CD4-positive, alpha-beta T cell (primary cell): ENCODE measurements around the gene STX1A. TPM values are rescaled to one million over a fixed set of nuclear protein-coding genes. Genes with fewer than 3 reads are reported as not detected.
A peak's percentile ranks its signal among the peaks of the same experiment; 100 is the strongest.

Source experiments
- ATAC-seq: fragments of 200-7000 bp; cut with Tn5 transposase; one replicate; pipeline ENCODE4 v1.10.0; 2022; ENCODE audit warnings: mild to moderate bottlenecking; ENCODE audit not compliant: poor library complexity
- CTCF ChIA-PET: fragments of 350-600 bp; sonication (Branson Sonifier 250); formaldehyde crosslinking; loops from one replicate; lab custom pipeline; 2021; ENCODE audit warnings: antibody characterized with exemption, inconsistent platforms; lab: Charles Lee
- POLR2A ChIA-PET: fragments of 350-600 bp; sonication (Branson Sonifier 250); formaldehyde crosslinking; loops from one replicate; lab custom pipeline; 2021; ENCODE audit warnings: antibody characterized with exemption, inconsistent platforms; lab: Charles Lee
- DNase-seq, 14 experiments: peaks; one replicate each; pipeline ENCODE4 v3.0.0-alpha.2; 2013 to 2020; ENCODE audit warnings: mixed read lengths in 2 of 14
- H3K27ac ChIP-seq, 2 donors: one replicate each; pipeline versions ENCODE4 v1.5.1 to v1.7.0; 2013; ENCODE audit warnings: low read length in 2 of 2, low read depth in 1 of 2, mild to moderate bottlenecking in 1 of 2
- H3K27me3 ChIP-seq, 2 experiments: 1 replicate in 1 of 2; 2 replicates in 1 of 2; pipeline versions ENCODE4 v1.6.1 to v1.7.0; 2013; ENCODE audit warnings: low read length in 2 of 2, control low read depth in 1 of 2, mild to moderate bottlenecking in 1 of 2, moderate library complexity in 1 of 2; ENCODE audit not compliant: insufficient read depth in 2 of 2, control insufficient read depth in 1 of 2
- H3K36me3 ChIP-seq: one replicate; pipeline ENCODE4 v1.6.1; 2013; ENCODE audit warnings: low read length, control low read depth; ENCODE audit not compliant: insufficient read depth
- H3K4me1 ChIP-seq: one replicate; pipeline ENCODE4 v1.6.1; 2013; ENCODE audit warnings: low read length, control low read depth; ENCODE audit not compliant: insufficient read depth
- H3K4me3 ChIP-seq: one replicate; pipeline ENCODE4 v1.5.1; 2013; ENCODE audit warnings: mild to moderate bottlenecking, low read length, moderate library complexity
- H3K9me3 ChIP-seq, 2 experiments: 1 replicate in 1 of 2; 2 replicates in 1 of 2; pipeline versions ENCODE4 v1.6.1 to v1.7.0; 2013; ENCODE audit warnings: low read length in 2 of 2, mild to moderate bottlenecking in 2 of 2, control low read depth in 1 of 2, moderate library complexity in 1 of 2; ENCODE audit not compliant: control insufficient read depth in 1 of 2, insufficient read depth in 1 of 2
- H3K27ac Mint-ChIP-seq: one replicate; pipeline ENCODE4 v1.8.0; 2020; ENCODE audit warnings: mixed read lengths
- H3K27me3 Mint-ChIP-seq: one replicate; pipeline ENCODE4 v1.8.0; 2021; ENCODE audit warnings: mixed read lengths
- H3K36me3 Mint-ChIP-seq: one replicate; pipeline ENCODE4 v1.8.0; 2021; ENCODE audit warnings: low read depth, mixed read lengths
- H3K4me1 Mint-ChIP-seq: one replicate; pipeline ENCODE4 v1.8.0; 2021; ENCODE audit warnings: low read depth, mixed read lengths
- H3K4me3 Mint-ChIP-seq: one replicate; pipeline ENCODE4 v1.8.0; 2020; ENCODE audit warnings: mild to moderate bottlenecking, mixed read lengths
- H3K9me3 Mint-ChIP-seq: one replicate; pipeline ENCODE4 v1.8.0; 2020; ENCODE audit warnings: mixed read lengths
- intact Hi-C, 2 experiments: fragments of 100-400 bp; cut with DNase I in 1 of 2; cut with micrococcal nuclease in 1 of 2; formaldehyde crosslinking; loops; one replicate each; pipeline versions ENCODE4 v1.15.1 to v1.9.0; 2023 to 2025; cut with DNase I, micrococcal nuclease
- total RNA-seq, 174 experiments: library from RNA in 2 of 174; stranded (reverse) in 2 of 174; gene quantifications; one replicate each; pipeline ENCODE4 v1.2.3 and lab custom pipeline; 2021 to 2026
- TF ChIP-seq, protein P1 (sequence below): fragments of 200-600 bp; IDR thresholded peaks from one replicate; pipeline ENCODE4 v1.8.0; 2022; ENCODE audit warnings: antibody characterized with exemption, mild to moderate bottlenecking

Gene STX1A
- total RNA-seq, 2 experiments from 2014 or later = 15.5 to 20.7 TPM

GRCh38 chr7:73685311-73685710 is 34.2 kb downstream of the STX1A start:
- H3K36me3 Mint-ChIP-seq = peaks cover 67% of the 10 kb centered on the region
- H3K4me1 Mint-ChIP-seq = peaks cover 40% of the 10 kb centered on the region
- no peaks in the 10 kb centered on the region for H3K9me3 ChIP-seq
- no peak for ATAC-seq
- H3K27me3 Mint-ChIP-seq = no peaks in the 10 kb centered on the region
- TF ChIP-seq, protein P1, sequence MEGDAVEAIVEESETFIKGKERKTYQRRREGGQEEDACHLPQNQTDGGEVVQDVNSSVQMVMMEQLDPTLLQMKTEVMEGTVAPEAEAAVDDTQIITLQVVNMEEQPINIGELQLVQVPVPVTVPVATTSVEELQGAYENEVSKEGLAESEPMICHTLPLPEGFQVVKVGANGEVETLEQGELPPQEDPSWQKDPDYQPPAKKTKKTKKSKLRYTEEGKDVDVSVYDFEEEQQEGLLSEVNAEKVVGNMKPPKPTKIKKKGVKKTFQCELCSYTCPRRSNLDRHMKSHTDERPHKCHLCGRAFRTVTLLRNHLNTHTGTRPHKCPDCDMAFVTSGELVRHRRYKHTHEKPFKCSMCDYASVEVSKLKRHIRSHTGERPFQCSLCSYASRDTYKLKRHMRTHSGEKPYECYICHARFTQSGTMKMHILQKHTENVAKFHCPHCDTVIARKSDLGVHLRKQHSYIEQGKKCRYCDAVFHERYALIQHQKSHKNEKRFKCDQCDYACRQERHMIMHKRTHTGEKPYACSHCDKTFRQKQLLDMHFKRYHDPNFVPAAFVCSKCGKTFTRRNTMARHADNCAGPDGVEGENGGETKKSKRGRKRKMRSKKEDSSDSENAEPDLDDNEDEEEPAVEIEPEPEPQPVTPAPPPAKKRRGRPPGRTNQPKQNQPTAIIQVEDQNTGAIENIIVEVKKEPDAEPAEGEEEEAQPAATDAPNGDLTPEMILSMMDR = no peak
- intact Hi-C loops = no loop called here
- peak overlapping the region; percentile 75 for H3K4me3 Mint-ChIP-seq
- DNase-seq = no peak
- peaks cover 39% of the 10 kb centered on the region for H3K4me1 ChIP-seq
- peaks cover 37% of the 10 kb centered on the region for H3K36me3 ChIP-seq
- H3K4me3 ChIP-seq = no peak overlapping the region
- CTCF ChIA-PET = interaction anchor here (1.3 kb wide), 1 partner anchor 49 kb away, joined by 3 read pairs; no protein-coding TSS in a partner anchor
- no peak overlapping the region for H3K27ac ChIP-seq
- no peaks in the 10 kb centered on the region for H3K27me3 ChIP-seq
- H3K9me3 Mint-ChIP-seq = no peaks in the 10 kb centered on the region
- no peak overlapping the region for H3K27ac Mint-ChIP-seq
- POLR2A ChIA-PET = no interaction called here

DNA sequence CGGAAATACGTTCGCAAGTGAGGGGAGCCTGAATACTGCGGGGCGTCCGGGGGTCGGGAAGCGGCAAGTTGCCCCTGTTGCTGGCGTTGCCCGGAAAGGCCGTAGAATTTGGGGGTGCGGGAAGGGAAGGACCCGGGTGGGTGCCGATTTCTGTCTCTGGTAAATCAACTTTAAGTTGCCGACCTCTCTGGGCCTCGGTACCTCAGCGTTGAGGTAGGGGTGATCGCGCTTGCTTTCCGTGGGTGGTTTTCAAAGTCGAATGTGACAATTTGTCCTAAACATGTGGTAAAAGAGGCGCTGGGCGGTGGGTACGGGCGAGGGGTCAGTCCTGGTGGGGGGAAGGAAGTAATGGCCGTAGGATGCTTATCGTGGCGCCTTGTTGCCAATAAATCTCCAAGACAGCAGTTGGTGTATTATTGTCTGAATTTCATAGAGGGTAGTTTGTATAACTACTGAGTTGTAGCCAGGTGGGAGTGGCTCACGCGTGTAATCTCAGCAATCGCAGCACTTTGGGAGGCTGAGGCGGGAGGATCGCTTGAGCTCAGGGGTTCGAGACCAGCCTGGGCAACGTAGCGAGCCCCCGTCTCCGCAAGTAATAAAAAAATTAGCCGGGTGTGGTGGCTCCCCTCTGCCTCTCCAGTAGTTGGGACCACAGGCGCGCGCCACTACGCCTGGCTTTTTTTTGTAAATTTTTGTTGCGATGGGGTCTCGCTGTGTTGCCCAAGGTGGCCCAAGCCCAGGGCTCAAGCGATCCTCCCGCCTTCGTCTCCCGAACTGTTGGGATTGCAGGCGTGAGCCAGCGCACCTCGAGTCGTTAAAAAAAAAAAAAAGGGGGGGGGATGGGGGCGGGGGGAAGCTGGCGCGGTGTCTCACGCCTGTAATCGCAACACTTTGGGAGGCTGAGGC is 35.4 kb downstream of the STX1A start:
- intact Hi-C loops = loop anchor here (1.0 to 2.0 kb wide), 4 partner anchors 17 to 105 kb away; partner anchors contain the start of genes TBL2 (in 1 of the 2) and VPS37D (in 1 of the 2)
- peak overlapping the region; percentile 92 for H3K27ac Mint-ChIP-seq
- peaks cover 35% of the 10 kb centered on the region for H3K4me1 Mint-ChIP-seq
- Histone ChIP-seq H3K36me3 (peaks cover 33% of the 10 kb centered on the region), H3K4me1 (peaks cover 39% of the 10 kb centered on the region), H3K4me3 (peak overlapping the region; percentile 71), H3K9me3 (no peaks in the 10 kb centered on the region), H3K27ac (peak overlapping the region; percentile 69 to 82), H3K27me3 (no peaks in the 10 kb centered on the region)
- peaks cover 56% of the 10 kb centered on the region for H3K36me3 Mint-ChIP-seq
- ChIA-PET CTCF (interaction anchor here (1.3 kb wide), 1 partner anchor 50 kb away, joined by 3 read pairs; no protein-coding TSS in a partner anchor), POLR2A (interaction anchor here (1.0 kb wide), 1 partner anchor 16 kb away, joined by 4 read pairs; no protein-coding TSS in a partner anchor)
- DNase-seq = peak in 1 of 14 experiments; percentile 28
- peak; percentile 16 for ATAC-seq
- TF ChIP-seq, protein P1 = no peak
- H3K9me3 Mint-ChIP-seq = no peaks in the 10 kb centered on the region
- no peaks in the 10 kb centered on the region for H3K27me3 Mint-ChIP-seq
- peak overlapping the region; percentile 91 for H3K4me3 Mint-ChIP-seq

GRCh38 chr7:73683056-73683787 is 36.2 kb downstream of the STX1A start, which contains the start of the genes BUD23 and DNAJC30:
TSS of gene BUD23 (plus strand) at chr7:73683597. CDS start at chr7:73683626, 29 bp downstream.
TSS of gene DNAJC30 (minus strand) at chr7:73683453. CDS start at chr7:73683423, 30 bp downstream.
- H3K4me1 Mint-ChIP-seq = peaks cover 35% of the 10 kb centered on the region
- peak within 1 kb of the TSS; percentile 91 for H3K4me3 Mint-ChIP-seq
- TF ChIP-seq, protein P1 = no peak
- peaks cover 55% of the 10 kb centered on the region for H3K36me3 Mint-ChIP-seq
- intact Hi-C loops = loop anchor here (1.0 to 2.0 kb wide), 4 partner anchors 16 to 104 kb away; partner anchors contain the start of genes TBL2 (in 1 of the 2) and VPS37D (in 1 of the 2)
- ChIA-PET POLR2A (interaction anchor here (1.0 kb wide), 1 partner anchor 15 kb away, joined by 4 read pairs; no protein-coding TSS in a partner anchor), CTCF (no interaction called here)
- H3K27ac Mint-ChIP-seq = peak within 1 kb of the TSS; percentile 92
- peaks cover 27% of the 10 kb centered on the region for H3K36me3 ChIP-seq
- H3K27ac ChIP-seq = peak within 1 kb of the TSS; percentile 69 to 86
- no peaks in the 10 kb centered on the region for H3K9me3 Mint-ChIP-seq
- H3K4me3 ChIP-seq = peak within 1 kb of the TSS; percentile 71
- ATAC-seq (peak; percentile 96), DNase-seq (peak; percentile 93 to 98 (median 96))
- peaks cover 39% of the 10 kb centered on the region for H3K4me1 ChIP-seq
- H3K9me3 ChIP-seq = no peaks in the 10 kb centered on the region
- H3K27me3 Mint-ChIP-seq = no peaks in the 10 kb centered on the region
- no peaks in the 10 kb centered on the region for H3K27me3 ChIP-seq
